Activated CD8-positive, alpha-beta memory T cell treated with anti-CD3 and anti-CD28 coated beads for 24 hours (primary cell): Measurements from ENCODE around the gene CFAP73.
"Not testable (repeated sequence)": the region's sequence is repeated elsewhere in the genome, so short reads cannot be mapped to it uniquely, and the experiment has no call there.

Experiments
- DNase-seq: peaks from one replicate; pipeline ENCODE4 v3.0.0-alpha.2; 2020

Gene CFAP73

DNA sequence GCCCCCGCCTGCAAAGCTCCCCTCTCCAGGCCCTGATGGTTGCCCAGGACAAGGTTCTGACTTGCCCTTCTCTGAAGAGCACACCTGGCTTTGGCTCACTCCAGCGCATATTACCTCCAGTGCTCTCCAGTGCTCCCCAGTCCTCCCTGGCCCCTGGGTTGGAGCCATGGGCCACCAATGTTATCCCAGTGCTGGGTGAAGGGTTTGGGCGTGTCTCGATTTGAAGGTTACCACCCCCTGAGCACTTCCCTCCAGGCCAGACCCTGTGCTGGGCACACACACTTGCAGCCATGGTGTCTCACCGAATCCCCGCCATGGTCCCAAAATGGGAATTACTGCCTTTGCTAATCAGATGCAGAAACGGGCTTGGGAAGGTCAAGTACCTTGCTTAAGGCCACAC lies 47.1 kb downstream of the CFAP73 start:
- no peak for DNase-seq

DNA sequence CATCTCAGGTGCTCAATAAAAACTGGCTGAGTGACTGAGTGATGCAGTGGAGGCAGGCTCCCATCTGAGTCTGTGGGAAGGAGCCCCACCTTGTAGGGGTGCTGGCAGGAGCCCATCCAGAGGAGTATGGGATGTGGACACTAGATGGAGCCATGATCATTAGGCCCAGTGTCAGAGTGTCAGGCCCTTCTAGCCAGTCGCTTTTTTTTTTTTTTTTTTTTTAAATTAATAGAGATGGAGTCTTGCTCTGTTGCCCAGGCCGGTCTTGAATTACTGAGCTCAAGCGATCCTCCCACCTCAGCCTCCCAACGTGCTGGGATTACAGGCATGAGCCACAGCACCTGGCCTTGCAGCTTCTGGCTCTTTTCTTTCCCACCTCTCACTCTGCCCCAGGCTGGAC lies 47.5 kb downstream of the CFAP73 start:
- DNase-seq: peak; percentile 66

GRCh38 chr12:113197518-113198077 lies 48.1 kb downstream of the CFAP73 start:
- DNase-seq: no peak

DNA sequence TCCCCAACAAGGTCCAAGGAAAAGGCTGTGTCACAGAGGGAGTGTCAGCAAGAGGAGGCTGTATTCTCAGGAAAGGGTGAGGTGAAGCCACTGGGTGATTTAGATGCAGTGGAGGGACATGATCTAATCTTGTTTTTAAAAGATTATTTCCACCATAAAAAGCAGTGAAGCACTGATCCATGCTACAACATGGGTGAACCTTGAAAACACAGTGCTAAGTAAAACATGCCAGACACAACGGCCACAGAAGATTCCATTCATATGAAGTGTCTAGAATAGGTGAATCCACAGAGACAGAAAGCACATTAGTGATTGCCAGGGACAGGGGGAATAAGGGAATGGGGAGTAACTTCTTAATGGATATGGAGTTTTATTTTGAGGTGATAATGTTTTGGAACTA lies 48.8 kb downstream of the CFAP73 start:
- DNase-seq: no peak

- no peak for DNase-seq
These were observed 50.7 kb downstream of the CFAP73 start for GRCh38 chr12:113200021-113200797.

- no peak for DNase-seq
These were observed 52.0 kb downstream of the CFAP73 start for GRCh38 chr12:113201187-113202177.

DNA sequence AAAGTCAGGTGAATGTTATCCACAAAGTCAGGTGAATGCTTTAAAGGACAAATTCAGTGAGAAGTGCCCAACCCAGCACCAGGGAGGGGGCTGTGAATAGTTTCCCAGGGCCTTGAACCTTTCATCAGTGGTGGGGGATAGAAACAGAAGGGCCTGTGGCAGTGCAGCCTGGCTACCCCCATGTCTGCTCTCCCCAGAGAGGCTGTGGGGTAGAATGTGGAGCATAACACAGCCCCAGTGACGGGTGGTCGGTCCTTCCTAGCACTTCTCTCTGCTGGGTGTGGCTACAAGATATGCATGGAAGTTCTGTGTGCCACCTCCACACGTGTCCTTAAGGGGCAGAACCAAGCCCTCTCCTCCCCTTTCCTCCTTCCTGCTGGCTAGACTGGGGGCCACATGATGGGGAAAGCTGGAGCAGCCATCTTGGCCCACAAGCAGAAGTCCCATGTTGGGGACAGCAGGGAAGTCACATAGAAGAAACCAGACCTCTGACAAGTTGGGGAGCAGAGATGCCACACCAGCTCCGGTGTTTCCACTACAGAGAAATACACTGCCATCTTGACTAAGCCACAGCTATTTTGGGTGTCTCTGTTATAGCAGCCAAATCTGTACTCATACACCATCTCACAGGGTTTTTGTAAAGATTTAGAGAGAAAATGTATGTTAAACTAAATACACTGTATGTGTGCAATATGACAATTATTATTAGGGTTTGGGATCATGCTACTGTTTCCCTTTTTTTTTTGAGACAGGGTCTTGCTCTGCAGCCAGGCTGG lies 53.0 kb downstream of the CFAP73 start:
- DNase-seq: no peak

- no peak for DNase-seq
These were observed 54.6 kb downstream of the CFAP73 start for GRCh38 chr12:113203852-113204760.

DNA sequence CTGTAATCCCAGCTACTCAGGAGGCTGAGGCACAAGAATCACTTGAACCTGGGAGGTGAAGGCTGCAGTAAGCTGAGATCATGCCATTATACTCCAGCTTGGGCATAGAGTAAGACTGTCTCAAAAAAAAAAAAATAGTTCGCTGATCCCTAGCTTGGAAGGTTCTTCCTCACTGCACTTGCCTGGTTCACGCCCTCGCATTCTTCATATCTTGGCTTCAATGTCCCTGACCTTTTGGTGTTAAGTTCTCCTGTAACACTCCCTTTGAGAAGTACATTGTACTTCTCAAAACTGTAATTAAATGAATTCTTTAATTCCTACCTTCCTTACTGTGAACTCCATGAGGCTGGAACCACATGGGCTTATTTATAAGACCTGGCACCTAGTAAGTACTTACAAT lies 55.3 kb downstream of the CFAP73 start:
- no peak for DNase-seq

GRCh38 chr12:113206802-113207201 lies 57.3 kb downstream of the CFAP73 start:
- DNase-seq: not testable (repeated sequence)

DNA sequence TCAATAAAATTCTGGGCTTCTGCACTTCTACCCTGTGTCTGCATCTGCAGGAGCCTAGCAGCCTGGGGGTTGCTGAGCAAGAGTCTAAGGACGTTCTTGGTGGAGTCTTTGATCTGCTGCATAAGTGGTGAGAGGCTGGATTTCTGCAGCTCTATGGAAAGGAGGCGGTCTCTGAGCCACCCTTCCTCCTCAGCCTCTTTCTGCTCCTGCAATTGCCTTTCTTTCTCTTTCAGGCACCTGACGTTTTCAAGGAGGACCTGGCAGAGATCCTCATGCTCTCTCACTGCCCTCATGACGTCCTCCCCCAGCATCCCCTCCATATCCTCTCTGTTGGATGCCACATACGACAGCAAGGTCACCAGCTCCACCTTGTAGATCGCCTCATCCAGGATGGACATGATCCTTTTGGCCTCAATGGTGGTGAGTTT lies 58.1 kb downstream of the CFAP73 start:
- DNase-seq: no peak

DNA sequence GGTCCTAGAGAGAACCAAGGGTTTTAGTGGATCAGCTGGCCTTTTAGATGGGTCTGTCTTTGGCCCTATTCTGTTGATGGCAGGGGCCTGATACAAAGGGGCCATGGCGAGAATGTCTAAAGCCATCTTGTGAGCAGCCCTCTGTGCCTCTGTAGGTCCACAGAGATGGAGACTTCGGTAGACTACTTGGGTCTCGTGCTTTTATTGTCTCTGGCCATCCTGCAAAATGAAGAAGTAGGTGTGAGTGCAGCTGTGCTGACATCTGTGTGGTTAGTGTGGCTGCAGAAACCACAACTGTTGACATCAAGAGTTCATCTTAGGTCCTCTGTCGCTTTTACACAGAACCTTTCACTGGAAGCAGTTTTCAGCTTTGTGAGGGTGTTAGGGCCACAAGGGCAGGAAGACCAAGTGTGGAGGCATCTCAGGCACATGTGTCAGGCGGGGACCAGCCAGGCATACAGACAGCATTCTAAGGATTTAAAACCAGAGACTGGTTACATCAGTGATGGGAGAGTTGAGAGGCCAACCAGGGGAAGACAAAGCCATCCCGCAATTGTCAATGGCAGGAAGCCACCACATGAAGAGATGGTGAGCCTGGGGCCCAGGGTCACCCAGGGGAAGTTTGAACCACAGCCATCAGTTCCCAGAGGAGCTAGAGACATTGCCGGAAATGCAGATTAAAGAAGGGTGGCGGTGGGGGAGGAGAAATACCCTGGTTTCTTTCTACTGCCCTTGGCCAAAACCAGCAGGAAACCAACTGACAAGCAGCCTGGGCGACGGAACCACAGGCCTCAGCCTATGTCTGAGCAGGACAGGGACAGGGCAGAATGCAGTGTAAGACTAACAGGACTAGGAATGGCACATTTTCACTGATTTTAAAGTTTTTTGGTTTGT lies 58.8 kb downstream of the CFAP73 start:
- peak; percentile 75 for DNase-seq
